MCF 10A (cell line): ENCODE results near the gene CACNA1C. TPM values are rescaled to one million over a fixed set of nuclear protein-coding genes. Genes with fewer than 3 reads are reported as not detected.
A peak's percentile ranks its signal among the peaks of the same experiment; 100 is the strongest.

Experiments used
- BruUV-seq: library from RNA; stranded (reverse); fragments of 400-500 nt; replicated peaks from 2 replicates; lab custom pipeline; 2021; lab: Mats Ljungman, UMichigan
- CTCF ChIA-PET: fragments of 300-600 bp; sonication (Branson Sonifier 250); formaldehyde crosslinking; extraction: SDS; loops from one replicate; lab custom pipeline; 2021; ENCODE audit warnings: antibody characterized with exemption, inconsistent platforms; lab: Yijun Ruan, JAX
- POLR2A ChIA-PET: fragments of 300-600, 350-650 bp; sonication (Branson Sonifier 250); formaldehyde crosslinking; extraction: SDS; loops from one replicate; lab custom pipeline; 2020; ENCODE audit warnings: antibody characterized with exemption, inconsistent platforms; lab: Yijun Ruan, JAX
- DNase-seq: peaks from one replicate; pipeline ENCODE4 v3.0.0-alpha.2; 2018; ENCODE audit not compliant: unreplicated experiment
- H3K27ac Mint-ChIP-seq: one replicate; pipeline ENCODE4 v1.8.0; 2022; ENCODE audit warnings: mild to moderate bottlenecking, low read depth, mixed read lengths; ENCODE audit not compliant: unreplicated experiment
- H3K27me3 Mint-ChIP-seq: one replicate; pipeline ENCODE4 v1.8.0; 2022; ENCODE audit warnings: mixed read lengths; ENCODE audit not compliant: insufficient read depth, unreplicated experiment
- H3K36me3 Mint-ChIP-seq: one replicate; pipeline ENCODE4 v1.8.0; 2022; ENCODE audit warnings: mild to moderate bottlenecking, moderate library complexity, mixed read lengths; ENCODE audit not compliant: insufficient read depth, unreplicated experiment
- H3K4me1 Mint-ChIP-seq: one replicate; pipeline ENCODE4 v1.8.0; 2022; ENCODE audit warnings: mixed read lengths; ENCODE audit not compliant: insufficient read depth, unreplicated experiment
- H3K4me3 Mint-ChIP-seq: one replicate; pipeline ENCODE4 v1.8.0; 2022; ENCODE audit warnings: mild to moderate bottlenecking, moderate library complexity, mixed read lengths; ENCODE audit not compliant: unreplicated experiment
- H3K9me3 Mint-ChIP-seq: one replicate; pipeline ENCODE4 v1.8.0; 2022; ENCODE audit warnings: mixed read lengths; ENCODE audit not compliant: unreplicated experiment
- intact Hi-C: fragments of 100-400 bp; cut with micrococcal nuclease; formaldehyde crosslinking; loops from 2 replicates; pipeline ENCODE4 v1.14.1; 2022
- total RNA-seq: library from RNA; stranded (reverse); gene quantifications from 2 replicates; pipeline ENCODE4 v1.2.3, GENCODE V29; 2022
- TF ChIP-seq, protein P1 (sequence below): fragments of 200-600 bp; IDR thresholded peaks from one replicate; pipeline ENCODE4 v1.8.0; 2022; ENCODE audit warnings: antibody characterized with exemption, mild to moderate bottlenecking; ENCODE audit not compliant: unreplicated experiment

The CACNA1C gene
- total RNA-seq, 1 experiment from 2014 or later = not detected

- no TSS peak for BruUV-seq
- Mint-ChIP-seq H3K27me3 (no peaks in the 10 kb centered on the region), H3K9me3 (no peaks in the 10 kb centered on the region), H3K4me1 (peaks cover 24% of the 10 kb centered on the region), H3K27ac (no peak overlapping the region), H3K4me3 (no peak overlapping the region), H3K36me3 (no peaks in the 10 kb centered on the region)
- intact Hi-C loops = loop anchor here (5.0 kb wide), 2 partner anchors 105 to 290 kb away; no protein-coding TSS in a partner anchor
- DNase-seq = no peak
- ChIA-PET CTCF (interaction anchor here (0.6 to 1.4 kb wide), 3 partner anchors 8 to 352 kb away, joined by 3 to 7 read pairs (median 5); no protein-coding TSS in a partner anchor), POLR2A (no interaction called here)
- TF ChIP-seq, protein P1, sequence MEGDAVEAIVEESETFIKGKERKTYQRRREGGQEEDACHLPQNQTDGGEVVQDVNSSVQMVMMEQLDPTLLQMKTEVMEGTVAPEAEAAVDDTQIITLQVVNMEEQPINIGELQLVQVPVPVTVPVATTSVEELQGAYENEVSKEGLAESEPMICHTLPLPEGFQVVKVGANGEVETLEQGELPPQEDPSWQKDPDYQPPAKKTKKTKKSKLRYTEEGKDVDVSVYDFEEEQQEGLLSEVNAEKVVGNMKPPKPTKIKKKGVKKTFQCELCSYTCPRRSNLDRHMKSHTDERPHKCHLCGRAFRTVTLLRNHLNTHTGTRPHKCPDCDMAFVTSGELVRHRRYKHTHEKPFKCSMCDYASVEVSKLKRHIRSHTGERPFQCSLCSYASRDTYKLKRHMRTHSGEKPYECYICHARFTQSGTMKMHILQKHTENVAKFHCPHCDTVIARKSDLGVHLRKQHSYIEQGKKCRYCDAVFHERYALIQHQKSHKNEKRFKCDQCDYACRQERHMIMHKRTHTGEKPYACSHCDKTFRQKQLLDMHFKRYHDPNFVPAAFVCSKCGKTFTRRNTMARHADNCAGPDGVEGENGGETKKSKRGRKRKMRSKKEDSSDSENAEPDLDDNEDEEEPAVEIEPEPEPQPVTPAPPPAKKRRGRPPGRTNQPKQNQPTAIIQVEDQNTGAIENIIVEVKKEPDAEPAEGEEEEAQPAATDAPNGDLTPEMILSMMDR = no peak
Observed at GRCh38 chr12:2292560-2292959, 239.8 kb downstream of the CACNA1C start.

DNA sequence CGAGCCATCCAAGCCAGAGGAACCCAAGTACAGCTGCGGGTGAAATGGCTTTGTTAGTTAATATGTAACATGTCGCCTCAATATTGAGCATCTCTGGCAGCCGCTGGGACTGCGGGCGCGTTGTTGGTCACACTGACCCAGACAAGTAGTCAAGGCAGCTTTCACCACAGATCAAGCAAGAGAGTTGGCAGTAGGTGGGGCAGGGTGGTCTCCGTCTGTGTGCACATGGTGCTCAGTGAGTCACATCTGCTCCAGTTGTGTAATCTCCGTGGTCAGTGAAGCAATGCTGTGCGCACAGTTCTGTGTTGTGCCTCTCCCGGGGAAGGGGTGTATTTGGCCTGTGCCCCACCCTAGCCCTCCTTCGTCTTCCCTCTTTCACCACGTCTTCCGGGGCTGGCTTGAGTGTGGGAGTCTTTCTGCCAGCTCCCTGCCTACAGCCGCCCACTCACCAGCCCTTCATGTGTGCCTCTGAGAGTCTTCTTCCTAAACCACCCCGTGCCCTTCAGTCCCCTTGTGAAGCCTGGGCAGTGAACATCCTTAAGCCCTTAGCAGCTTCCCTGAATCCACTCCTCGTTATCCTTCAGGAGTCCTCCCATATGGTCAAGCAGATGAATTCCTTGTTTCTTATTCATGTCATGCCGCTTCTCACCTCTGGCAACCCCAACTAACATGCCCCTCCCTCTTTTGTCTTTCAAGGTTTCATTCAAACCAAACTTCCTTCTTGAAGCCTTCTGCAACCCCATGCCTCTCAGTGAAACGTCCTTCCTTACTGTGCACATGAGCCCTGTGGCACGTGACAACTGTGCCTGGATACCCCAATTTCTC lies 242.1 kb downstream of the CACNA1C start:
- CTCF ChIA-PET = interaction anchor here (0.6 to 1.4 kb wide), 2 partner anchors 128 to 238 kb away, joined by 3 to 4 read pairs; no protein-coding TSS in a partner anchor

DNA sequence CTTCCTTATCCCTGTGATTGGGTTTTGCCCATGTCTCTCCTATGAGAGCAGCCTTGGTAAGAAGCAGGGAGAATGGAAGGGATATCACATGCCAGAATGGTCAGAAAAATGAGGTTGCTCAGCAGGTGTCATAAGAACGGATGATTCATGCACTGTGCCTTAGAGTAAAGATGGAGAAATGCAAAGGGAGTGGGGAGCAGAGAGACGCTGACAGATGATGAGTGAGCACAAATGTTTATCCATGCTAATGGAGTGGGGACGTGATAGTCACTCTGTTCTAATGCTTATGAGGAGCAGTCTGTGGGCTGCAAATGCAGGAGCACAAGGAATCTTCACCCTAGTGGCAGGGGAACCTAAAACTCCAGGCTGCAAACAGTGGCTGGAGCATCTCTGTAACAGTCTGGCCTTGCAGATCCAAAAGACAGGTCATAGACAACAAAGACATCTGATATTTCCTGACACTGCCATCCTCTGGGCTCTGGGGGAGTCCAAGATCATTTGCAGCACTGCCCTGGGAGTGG lies 243.2 kb downstream of the CACNA1C start:
- no peaks in the 10 kb centered on the region for H3K9me3 Mint-ChIP-seq
- no peaks in the 10 kb centered on the region for H3K27me3 Mint-ChIP-seq
- no peaks in the 10 kb centered on the region for H3K36me3 Mint-ChIP-seq
- peaks cover 24% of the 10 kb centered on the region for H3K4me1 Mint-ChIP-seq
- ChIA-PET POLR2A (no interaction called here), CTCF (interaction anchor here (1.2 kb wide), 1 partner anchor 13 kb away, joined by 3 read pairs; no protein-coding TSS in a partner anchor)
- TF ChIP-seq, protein P1 = no peak
- no peak overlapping the region for H3K4me3 Mint-ChIP-seq
- intact Hi-C loops = loop anchor here (5.0 kb wide), 1 partner anchor 41 kb away; no protein-coding TSS in a partner anchor
- peak; percentile 80 for DNase-seq
- no TSS peak for BruUV-seq
- H3K27ac Mint-ChIP-seq = no peak overlapping the region

More for the DNA sequence above, 242.1 kb downstream of the CACNA1C start:
- Mint-ChIP-seq H3K4me1 (peaks cover 24% of the 10 kb centered on the region), H3K4me3 (no peak overlapping the region), H3K36me3 (no peaks in the 10 kb centered on the region), H3K27ac (no peak overlapping the region), H3K9me3 (no peaks in the 10 kb centered on the region), H3K27me3 (no peaks in the 10 kb centered on the region)
- intact Hi-C loops = loop anchor here (5.0 kb wide), 3 partner anchors 42 to 287 kb away; no protein-coding TSS in a partner anchor
- peak; percentile 68 for DNase-seq
- TF ChIP-seq, protein P1 = no peak
- no TSS peak for BruUV-seq
- POLR2A ChIA-PET = interaction anchor here (0.6 to 0.7 kb wide), 2 partner anchors 259 to 302 kb away, joined by 3 read pairs; no protein-coding TSS in a partner anchor

GRCh38 chr12:2297004-2297403 lies 244.2 kb downstream of the CACNA1C start:
- no peak overlapping the region for H3K27ac Mint-ChIP-seq
- peaks cover 24% of the 10 kb centered on the region for H3K4me1 Mint-ChIP-seq
- ChIA-PET CTCF (no interaction called here), POLR2A (no interaction called here)
- no peak overlapping the region for H3K4me3 Mint-ChIP-seq
- no TSS peak for BruUV-seq
- TF ChIP-seq, protein P1 = no peak
- H3K27me3 Mint-ChIP-seq = no peaks in the 10 kb centered on the region
- intact Hi-C loops = loop anchor here (5.0 kb wide), 1 partner anchor 40 kb away; no protein-coding TSS in a partner anchor
- no peaks in the 10 kb centered on the region for H3K36me3 Mint-ChIP-seq
- no peak for DNase-seq
- H3K9me3 Mint-ChIP-seq = no peaks in the 10 kb centered on the region
